ENCODE results near the gene RPLP2.

The RPLP2 gene

DNA sequence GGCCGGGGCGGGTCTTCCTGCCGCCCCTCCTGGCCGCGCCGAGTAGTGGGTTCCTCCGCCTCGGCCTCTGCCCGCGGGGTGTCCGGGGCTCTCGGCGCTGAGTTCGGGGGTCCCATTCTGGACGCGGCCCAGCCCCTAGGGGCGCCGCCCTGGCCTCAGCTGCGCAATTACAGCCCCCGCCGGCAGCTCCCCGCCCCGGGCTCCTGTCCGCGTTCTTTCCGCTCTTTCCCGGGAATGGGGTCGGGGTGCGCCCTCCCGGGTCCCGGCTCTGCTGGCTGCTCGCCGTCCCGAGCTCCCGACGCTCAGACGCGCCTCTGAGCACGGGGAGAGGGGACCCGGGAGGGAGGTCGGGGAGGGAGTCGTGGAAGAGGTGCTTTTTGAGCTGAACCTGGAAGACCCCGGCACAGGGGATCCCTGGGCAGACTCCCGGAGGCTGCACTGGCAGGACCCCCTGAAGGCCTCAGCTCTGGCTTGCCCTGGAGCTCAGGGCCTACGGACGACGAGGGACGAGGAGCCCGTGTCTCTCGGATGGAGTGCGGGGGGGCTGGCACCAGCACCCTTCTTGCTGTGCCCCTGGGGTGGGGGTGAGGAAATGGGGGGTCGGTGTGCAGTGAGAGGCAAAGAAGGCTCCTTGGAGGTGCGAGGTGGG lies 33.4 kb downstream of the RPLP2 start:
- no peak for DNase-seq (ENCODE audit: low read depth, low spot score)
- peak overlapping the region; percentile 92 for H3K4me3 ChIP-seq (ENCODE audit: low read length)

DNA sequence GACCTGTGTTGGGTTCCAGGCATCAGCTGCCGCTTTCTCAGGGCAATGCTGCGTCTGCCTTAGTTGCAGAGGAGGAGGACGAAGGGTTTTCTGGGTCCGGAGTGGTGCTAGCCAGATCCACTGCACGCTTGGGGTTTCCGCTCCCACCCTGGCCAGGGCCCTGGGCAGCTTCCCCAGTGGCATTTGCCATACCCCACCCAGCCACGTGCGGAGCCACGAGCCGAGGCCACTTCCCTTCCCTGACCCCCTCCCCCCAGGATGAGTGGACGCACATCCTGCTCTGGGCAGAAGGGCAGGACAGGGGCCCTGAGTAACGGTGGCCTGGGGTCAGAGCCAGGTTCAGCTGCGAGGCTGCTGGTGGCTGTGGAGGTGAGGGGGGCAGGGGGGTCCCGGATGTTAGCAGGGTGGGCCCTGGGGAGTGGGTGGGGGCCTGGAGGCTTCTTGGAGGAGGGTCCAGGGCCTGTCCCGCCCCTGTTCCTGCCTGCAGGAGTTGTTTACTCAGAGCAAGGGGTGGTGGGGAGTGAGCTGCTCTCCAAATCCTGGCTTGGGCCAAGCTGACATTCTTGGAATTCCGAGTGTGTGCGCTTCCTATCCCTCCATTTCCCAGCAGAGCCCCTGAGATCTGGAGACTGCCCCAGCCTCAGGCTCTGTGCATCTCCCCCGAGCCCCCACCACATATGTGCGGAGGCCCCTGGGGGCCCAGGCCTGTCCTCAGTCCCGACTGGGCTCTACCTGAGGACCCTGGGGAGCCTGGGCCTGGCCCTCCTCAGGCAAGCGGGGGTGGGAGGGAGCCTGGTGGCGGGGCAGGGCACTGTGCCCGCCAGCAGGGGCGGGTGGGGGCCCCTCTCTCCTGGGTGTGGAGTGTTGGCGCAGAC lies 34.3 kb downstream of the RPLP2 start:
- DNase-seq (ENCODE audit: low read depth, low spot score) = no peak
- H3K4me3 ChIP-seq (ENCODE audit: low read length) = peak overlapping the region; percentile 92

DNA sequence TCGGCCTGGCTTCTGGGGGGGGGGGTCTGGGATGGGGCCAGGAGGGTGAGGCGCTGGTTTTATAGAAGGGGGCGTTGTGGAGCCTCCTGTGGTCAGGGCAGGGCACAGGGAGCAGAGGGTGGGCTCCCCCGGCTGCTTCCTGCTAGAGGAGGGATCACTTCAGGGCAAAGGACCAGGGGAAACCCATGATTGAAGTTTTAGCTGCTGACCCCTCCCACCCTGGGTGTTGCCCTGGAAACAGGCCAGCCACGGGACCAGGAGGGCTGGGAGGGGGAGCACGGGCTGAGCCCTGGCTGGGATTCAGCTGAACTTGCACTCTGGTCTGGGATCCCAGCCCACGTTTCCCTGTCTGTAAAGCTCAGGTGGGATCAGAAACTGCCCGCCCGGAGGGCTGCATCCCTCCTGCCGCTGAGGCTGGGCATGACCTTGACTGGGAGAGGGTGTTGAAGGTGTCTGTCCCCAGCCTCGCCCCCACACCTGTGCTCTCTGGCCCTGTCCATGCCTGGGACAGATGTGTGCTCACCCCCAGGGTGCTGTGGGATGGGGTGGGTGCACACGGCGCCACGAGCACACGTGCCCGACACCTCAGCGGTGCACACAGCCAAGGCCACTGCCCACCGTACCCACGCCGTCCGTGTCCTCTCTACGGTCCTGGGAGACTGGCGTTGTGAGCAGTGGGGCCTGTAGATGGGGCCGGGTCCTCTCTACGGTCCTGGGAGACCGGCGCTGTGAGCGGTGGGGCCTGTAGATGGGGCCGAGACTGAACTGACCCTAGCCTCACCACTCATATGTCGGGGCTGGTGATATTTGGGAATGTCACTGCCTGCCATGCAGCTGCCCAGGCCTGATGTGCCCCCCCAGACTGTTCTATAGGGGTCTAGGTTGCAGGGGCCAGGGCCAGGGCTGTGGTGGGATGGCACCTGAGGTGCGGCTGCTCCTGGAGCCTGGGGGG lies 35.2 kb downstream of the RPLP2 start:
- no peak overlapping the region; the same call in none of the 2 replicates for H3K4me3 ChIP-seq (ENCODE audit: low read length)
- peak; percentile 78 for DNase-seq (ENCODE audit: low read depth, low spot score)

DNA sequence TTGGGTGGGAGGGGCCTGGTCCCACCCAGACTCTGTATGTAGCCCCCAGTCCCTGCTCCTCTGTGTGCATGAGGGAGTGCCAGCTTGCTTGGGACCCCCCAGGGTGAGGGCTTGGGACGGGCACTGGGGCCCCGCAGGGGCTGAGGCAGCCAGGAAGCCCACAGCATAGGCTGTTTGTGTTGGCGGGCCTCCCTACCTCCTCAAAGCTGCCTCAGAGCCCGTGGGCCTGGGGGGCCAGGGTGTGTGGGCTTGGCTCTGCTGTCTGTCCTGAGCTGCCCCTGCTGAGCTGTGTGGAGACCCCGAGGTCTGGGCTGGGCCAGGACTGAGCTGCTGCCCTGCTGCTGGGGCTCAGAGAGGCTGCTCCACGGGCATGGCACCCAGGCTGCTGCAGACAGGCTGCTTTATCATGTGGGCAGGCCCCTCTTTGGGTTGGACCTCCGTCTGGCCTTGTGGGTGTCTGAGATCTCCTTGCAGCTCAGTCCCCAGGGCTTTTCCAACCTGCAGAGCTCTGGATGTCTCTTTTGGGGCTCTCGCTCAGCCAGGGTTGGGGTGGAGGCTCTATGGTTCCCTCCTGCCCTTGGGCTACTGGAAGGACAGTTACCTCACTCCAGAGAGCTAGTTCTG lies 36.2 kb downstream of the RPLP2 start:
- no peak overlapping the region for H3K4me3 ChIP-seq (ENCODE audit: low read length)
- DNase-seq (ENCODE audit: low read depth, low spot score) = no peak

DNA sequence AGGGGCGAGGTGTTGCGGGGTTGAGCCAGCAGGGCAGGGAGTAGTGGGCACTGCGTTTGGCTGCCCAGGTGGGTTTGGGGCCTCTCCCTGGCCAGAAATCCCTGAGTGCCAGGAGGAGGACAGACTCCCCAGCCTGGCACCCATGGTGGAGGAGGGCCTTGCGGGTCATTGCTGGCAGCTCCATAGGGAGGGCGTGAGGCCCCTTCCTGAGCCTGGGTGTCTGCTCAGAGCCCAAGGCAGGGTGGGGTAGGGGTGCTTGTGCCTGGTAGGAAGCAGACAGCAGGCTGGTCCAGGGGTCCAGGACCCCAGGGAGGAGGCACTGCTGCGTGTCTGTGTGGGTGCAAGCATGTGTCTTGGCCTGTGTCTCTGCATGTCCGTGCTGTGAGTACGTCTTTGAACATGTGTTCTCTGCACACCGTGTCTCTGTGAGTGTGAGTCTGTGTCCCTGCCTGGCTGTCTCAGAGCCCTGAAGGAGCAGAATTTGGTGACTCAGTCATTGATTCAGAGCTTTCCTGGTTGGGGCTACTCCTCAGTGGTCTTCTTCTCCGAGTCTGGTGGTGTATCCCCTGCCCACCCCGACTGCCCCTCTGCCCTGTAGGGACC lies 36.8 kb downstream of the RPLP2 start:
- no peak for DNase-seq (ENCODE audit: low read depth, low spot score)
- no peak overlapping the region for H3K4me3 ChIP-seq (ENCODE audit: low read length)

DNA sequence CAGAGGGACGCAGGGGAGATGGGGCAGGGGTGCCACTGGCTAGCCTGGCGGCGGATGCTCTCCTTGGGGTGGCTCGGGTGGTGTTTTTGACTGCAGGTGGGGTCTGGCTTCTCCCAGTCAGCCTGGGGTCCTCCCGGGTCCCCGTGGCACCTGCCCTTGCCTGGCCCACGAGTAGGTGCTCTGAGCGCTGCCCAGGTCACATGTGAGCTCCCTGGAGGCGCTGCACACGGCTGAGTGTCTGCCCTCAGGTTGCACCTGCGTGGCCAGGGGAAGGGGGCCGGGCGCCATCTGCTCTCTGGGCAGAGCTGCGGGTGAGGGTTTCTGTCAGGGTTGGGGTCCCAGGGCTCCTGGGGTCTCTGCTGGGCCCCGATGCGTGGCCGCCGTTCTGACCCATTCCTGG lies 38.1 kb downstream of the RPLP2 start:
- no peak overlapping the region for H3K4me3 ChIP-seq (ENCODE audit: low read length)
- DNase-seq (ENCODE audit: low read depth, low spot score) = no peak

DNA sequence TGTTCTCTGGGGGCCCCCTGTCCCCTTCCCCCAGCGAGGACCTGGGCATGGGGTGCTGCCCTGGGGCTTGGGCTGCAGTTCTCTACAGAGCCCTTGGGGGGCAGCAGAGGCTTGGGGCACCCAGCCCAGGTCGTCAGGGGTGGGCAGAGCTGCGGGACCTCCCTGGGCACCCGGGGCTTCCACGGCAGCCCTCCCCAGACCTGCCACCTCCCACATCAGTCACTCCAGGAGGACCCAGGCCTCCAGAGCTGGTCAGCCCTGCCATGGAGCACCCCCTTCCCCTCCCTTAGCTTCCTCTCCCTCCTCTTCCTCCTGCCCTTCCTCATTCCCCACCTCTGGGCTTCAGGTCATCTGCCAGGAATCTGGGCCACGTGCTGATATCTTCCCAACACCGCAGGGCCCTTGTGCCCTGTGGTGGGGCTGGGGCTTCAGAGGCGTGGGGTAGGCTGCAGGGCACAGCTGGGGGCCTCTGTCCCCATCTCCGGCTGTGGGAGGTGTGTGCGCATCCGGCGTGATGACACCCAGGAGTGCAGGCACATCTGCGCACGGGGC lies 38.7 kb downstream of the RPLP2 start:
- DNase-seq (ENCODE audit: low read depth, low spot score) = no peak
- H3K4me3 ChIP-seq (ENCODE audit: low read length) = no peak overlapping the region

DNA sequence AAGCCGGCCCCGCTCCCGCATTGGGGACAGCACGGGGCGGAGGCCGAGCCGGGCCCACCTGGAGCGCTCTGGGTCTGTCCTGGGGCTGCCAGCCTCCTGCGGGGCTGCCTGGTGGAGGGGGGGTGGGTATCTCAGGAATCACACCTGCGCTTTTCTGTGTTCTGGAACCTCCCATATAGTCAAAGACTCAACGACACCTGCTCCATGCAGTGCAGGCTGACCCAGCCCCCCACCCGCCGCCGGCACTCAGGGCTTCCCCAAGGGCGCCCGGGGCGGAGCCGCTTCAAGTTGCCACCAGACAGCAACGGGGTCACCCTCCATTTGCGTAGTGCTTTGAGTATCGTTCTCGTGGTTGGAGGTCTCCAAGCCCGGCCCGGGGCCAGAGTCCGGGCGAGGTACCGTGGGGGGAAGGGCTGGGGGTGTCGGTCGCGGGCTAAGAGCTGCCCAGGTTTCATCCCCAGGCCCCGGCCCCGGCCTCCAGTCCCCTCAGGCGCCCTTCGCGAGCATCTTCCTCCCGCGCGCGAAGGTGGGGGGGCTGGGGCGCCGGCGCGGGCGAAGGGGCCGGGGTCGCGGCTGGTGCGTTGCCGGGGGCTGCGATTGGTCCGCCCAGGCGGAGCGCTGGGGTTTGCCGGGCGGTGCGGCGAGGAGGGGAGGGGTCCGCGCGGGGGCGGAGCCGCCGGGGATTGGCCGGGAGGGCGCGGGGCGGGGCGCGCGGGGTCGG lies 39.5 kb downstream of the RPLP2 start:
- DNase-seq (ENCODE audit: low read depth, low spot score) = no peak
- peak overlapping the region; percentile 46 for H3K4me3 ChIP-seq (ENCODE audit: low read length)

DNA sequence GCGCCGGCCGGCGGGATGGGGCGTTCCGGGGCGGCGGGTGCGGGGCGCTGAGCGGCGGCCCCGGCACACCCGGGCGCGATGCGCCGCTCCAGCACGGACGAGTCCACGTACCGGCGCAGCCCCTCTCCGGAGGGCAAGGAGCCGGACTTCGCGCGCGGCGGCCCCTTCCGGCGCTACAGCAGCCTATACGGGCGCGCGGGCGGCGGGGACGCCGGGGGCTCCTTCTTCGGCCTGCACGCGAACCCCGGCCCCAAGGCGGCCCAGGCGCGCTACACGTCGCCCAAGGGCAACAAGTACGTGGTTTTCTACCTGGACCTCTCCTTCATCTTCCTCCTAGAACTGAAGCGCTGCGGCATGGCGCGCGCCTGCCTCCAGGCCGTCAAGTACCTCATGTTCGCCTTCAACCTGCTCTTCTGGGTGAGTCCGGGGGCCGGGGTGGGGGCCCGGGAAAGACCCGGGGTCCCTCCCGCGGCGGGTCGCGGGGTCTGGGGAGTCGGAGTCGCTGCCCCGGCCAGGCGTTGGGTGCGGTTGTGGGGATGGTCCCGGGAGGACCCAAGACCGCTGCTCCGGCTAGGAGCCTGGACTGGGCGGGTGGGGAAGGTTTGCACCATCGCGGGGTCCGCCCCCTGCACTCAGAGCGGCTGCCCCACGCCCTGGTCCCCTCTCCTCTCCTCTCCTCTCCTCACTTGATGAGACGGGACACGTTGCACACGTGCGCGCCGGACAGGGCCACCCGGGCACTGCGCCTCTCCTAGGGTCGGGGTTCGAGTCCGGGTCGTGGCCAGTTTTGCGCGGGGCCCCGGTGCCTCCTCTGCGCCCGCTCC lies 40.4 kb downstream of the RPLP2 start:
- no peak for DNase-seq (ENCODE audit: low read depth, low spot score)
- H3K4me3 ChIP-seq (ENCODE audit: low read length) = no peak overlapping the region

DNA sequence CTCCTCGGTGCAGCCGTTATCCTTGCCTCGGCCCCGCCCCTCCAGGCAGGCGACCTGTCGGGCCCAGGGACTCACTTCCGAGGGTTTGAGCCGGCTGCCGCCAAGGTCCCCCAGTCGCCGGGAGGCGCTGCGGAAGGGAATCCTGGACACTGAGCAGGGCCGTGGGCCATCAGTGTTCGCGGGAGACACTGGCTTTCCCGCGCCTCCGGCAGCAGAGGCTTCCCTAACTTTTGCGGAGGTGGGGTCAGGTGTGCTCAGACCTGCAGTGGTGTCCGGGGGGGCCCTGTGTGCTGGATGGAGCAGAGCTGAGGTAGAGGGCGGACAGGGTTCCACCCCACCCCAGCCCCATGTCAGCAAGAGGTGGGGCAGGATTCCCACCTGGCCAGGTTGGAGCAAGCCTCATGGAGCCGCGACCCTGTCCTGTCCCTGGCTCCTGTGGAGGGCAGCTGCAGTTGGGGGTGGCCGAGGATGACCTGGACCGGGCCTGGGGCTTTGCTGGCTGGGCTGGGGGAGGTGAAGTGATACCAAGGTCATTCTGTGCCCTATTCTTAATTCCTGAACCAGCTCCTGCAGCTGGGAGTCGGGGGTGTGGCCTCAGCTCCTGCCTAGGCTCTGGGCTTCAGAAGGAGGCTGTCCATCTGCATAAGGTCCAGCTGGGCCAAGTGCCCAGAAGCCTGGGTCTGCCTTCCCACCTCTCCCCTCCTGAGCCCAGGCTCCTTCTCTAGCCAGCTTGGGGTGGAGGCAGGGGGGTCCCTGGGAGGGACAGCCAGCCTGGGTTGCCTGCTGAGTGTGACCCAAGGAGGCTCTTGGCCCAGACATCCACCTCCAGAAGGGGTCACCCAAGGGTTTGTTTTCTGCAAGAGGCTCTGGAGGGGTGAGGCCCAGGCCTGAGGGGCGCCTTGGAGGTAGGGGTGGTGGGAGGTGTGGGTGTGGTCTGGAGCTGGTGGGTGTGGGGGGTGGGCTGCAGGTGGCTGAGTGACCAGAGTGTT lies 41.3 kb downstream of the RPLP2 start:
- H3K4me3 ChIP-seq (ENCODE audit: low read length) = no peak overlapping the region
- DNase-seq (ENCODE audit: low read depth, low spot score) = no peak

DNA sequence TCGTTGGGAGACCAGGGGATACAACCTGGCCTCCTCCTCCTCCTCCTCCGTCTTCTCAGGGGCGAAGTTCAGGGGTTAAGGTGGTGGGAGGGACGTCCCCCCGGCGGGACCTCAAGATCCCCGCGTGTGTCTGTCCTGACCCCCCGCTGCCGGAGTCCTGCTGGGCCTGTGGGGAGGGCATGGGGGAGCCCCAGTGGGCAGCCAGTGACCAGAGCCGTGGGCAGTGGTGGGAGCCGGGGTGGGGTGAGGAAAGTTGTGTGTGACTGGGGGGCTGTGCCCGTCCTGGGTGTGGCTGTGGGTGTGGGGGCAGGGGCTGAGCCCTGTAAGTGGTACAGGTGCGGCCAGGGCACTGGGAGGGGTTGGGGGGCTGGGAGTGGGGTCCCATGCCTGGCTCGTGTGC lies 43.0 kb downstream of the RPLP2 start:
- DNase-seq (ENCODE audit: low read depth, low spot score) = no peak
- no peak overlapping the region for H3K4me3 ChIP-seq (ENCODE audit: low read length)

DNA sequence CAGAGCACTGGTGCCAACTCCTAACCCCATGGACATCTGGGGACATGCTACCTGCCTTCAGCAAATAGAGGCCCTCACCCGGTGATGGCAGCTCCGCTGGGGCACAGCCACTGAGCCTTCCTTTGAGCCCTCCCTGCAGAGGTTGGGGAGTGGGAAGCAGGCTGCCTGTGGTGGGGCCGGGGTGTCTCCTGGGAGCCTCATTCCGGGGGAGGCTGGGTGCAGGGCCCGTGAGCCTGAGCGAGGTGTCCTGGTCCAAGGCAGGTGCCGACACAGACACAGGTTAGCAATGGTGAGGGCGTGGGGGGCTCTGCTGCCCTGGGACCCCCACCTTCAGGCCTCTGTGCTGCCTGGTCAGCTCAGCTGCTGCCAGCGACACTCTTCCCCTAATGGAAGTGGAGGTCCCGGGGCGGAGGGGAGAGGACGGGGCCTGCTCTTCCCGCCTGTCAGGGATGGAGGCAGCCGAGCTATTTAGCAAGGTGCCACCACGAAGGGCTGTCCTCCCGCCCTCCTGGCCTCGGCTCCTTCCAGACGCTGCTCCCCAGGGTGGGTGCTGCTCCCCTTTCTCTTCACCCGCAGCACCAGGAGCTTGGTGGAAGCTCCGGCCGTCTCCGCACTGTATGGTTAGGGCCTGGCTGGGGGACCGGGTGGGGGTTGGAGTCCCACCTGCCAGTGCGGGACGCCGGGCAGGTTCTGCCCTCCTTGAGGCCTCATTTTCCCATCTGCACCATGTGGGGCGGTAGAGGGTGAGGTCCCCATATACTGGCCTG lies 44.1 kb downstream of the RPLP2 start:
- no peak overlapping the region for H3K4me3 ChIP-seq (ENCODE audit: low read length)
- no peak for DNase-seq (ENCODE audit: low read depth, low spot score)

DNA sequence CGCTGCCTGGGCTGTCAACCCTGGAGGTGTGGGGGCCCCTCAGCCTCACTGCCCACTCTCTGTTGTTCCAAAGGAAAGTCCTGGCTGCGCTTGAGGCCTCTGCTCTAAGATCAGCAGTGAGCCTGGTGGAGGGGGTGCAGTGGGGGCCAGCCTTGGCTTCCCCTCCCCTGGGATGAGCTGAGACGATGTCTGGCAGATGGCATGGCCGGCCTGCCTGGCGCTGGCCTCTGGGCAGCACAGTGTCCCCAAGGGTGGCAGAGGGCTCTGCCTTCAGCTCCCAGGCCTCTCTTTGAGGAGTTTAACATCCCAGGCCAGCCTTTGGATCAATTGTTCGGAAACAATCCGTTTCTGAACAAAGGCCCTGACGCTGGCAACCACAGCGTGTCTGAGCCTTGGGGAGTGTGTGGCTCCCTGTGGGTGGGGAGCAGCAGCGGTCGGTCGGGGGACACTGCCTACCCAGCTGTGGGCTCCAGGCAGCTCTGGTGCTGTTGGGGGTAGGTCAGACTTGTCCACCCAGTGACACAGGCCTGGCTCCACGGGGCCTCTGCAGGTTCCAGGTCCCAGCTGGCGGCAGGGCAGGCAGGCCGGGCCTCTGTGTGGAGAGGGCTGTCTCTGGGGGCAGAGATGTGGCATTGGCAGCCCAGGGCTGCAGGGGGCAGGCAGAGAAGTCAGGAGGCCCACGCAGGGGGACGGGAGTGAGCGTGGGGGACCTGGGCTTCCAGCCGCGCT lies 45.0 kb downstream of the RPLP2 start:
- H3K4me3 ChIP-seq (ENCODE audit: low read length) = no peak overlapping the region
- no peak for DNase-seq (ENCODE audit: low read depth, low spot score)

DNA sequence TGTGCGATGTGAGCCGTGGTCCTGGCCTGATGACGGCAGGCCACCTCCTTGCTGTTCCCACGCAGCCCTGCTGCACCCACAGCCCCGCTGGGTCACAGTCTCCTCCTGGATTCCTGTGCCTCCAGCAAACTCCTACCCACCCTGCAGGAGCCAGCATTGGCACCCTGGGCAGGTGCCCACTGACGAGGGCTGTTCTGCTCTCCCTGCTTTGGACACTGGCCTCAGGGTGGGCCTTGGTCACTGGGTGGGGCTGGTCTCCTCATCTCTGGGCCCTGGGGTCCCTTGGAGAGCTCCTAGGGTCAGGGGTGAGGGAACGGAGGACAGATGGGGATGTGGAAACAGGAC lies 45.5 kb downstream of the RPLP2 start:
- no peak for DNase-seq (ENCODE audit: low read depth, low spot score)

DNA sequence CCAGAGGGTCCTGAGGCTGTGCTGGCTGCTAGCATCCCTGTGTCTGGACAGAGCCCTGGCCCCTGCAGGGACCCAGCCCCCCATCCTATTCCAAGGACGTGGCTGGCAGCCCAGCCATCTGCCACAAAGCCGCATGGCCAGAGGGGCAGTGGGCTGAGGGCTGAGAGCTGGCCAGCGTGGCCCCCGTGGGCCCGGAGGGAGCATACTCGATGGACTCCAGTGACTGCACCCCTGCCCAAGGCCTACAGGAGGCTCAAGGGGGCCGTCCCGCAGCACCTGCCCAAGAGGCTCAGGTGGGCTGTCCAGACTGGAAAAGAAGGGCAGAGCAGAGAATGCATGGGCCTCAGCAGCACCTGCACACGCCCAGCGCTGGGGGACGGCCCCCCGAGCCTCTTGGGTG lies 46.0 kb downstream of the RPLP2 start:
- no peak overlapping the region for H3K4me3 ChIP-seq (ENCODE audit: low read length)
- DNase-seq (ENCODE audit: low read depth, low spot score) = no peak

More for the DNA sequence above, 45.5 kb downstream of the RPLP2 start:
- H3K4me3 ChIP-seq (ENCODE audit: low read length) = no peak overlapping the region

Data from Jurkat, Clone E6-1 (cell line).